Adrenal gland (tissue), 12 donors: Measurements from ENCODE around the gene RALGPS1. TPM values are rescaled to one million over a fixed set of nuclear protein-coding genes. Genes with fewer than 3 reads are reported as not detected.

Experiments used
- DNase-seq, 7 donors: peaks; one replicate each; pipeline ENCODE4 v3.0.0-alpha.2; 2019 to 2020
- H3K27ac ChIP-seq, 5 donors: fragments of 200-600 bp; sonication (generic) in 4 of 5; 1 replicate in 3 of 5; 2 replicates in 2 of 5; pipeline versions ENCODE4 v1.5.1 to v1.8.0; 2016 to 2020; ENCODE audit warnings: mild to moderate bottlenecking in 1 of 5
- H3K27me3 ChIP-seq: fragments of 200-600 bp; 2 replicates; pipeline ENCODE4 v1.8.0; 2021
- H3K36me3 ChIP-seq, 2 donors: fragments of 200-600 bp; replicated peaks in 1 of 2; 1 replicate in 1 of 2; 2 replicates in 1 of 2; pipeline versions ENCODE4 v1.5.1 to v1.8.0; 2018 to 2022
- H3K4me1 ChIP-seq, 2 donors: fragments of 200-600 bp; replicated peaks in 1 of 2; 1 replicate in 1 of 2; 2 replicates in 1 of 2; pipeline versions ENCODE4 v1.5.1 to v1.8.0; 2018 to 2021
- H3K4me3 ChIP-seq, 4 donors: fragments of 200-600 bp; sonication (generic) in 3 of 4; one replicate each; pipeline ENCODE4 v1.5.1; 2016 to 2018
- H3K9me3 ChIP-seq, 3 donors: fragments of 200-600 bp; sonication (generic) in 1 of 3; replicated peaks in 1 of 3; 1 replicate in 2 of 3; 2 replicates in 1 of 3; pipeline versions ENCODE4 v1.5.1 to v1.8.0; 2016 to 2021
- POLR2A ChIP-seq, 2 donors: fragments of 450-650 bp; IDR thresholded peaks; one replicate each; pipeline ENCODE4 v1.6.1; 2017; ENCODE audit warnings: antibody characterized with exemption in 2 of 2, mild to moderate bottlenecking in 2 of 2, moderate library complexity in 1 of 2
- WGBS, 4 donors: extraction: QIAGEN DNeasy Blood & Tissue Kit in 2 of 4; methylation state at CpG; one replicate each; pipeline versions ENCODE4 v1.1.5 to v1.1.7; 2013 to 2017; 5-methylcytosine and 5-hydroxymethylcytosine counted together
- intact Hi-C, 2 donors: fragments of 100-400 bp; cut with DNase I; formaldehyde crosslinking; loops; one replicate each; pipeline versions ENCODE4 v1.14.1 to v1.15.0; 2022 to 2023
- polyA plus RNA-seq, 3 donors: library from polyadenylated mRNA; stranded (reverse); fragments of 200-250 nt in 2 of 3; fragments of 350-450 nt in 1 of 3; fragmentation: Illumina TruSeq in 1 of 3; extraction: RNeasy Lipid Tissue Mini Kit (QIAGEN cat#74804) in 1 of 3; gene quantifications; one replicate each; pipeline ENCODE4 v1.2.3, GENCODE V29; 2013 to 2014
- total RNA-seq, 9 donors: library from RNA; depleted of rRNA in 4 of 9; stranded (reverse); fragments of >200 nt in 4 of 9; fragments of 120-200 nt in 1 of 9; fragmentation: NEBNext Ultra II Directional in 1 of 9; extraction: Animal tissue kit (Norgen Biotek cat#: 25700) in 1 of 9; gene quantifications; one replicate each; pipeline versions ENCODE4 v1.1.0 to v1.2.4, GENCODE V29; 2013 to 2023
- TF ChIP-seq, protein P1 (sequence below), 6 experiments: fragments of 450-650 bp in 4 of 6; fragments of 200-600 bp in 2 of 6; sonication (generic) in 1 of 6; IDR thresholded peaks; 1 replicate in 5 of 6; 2 replicates in 1 of 6; pipeline versions ENCODE4 v1.5.1 to v1.8.0; 2016 to 2021; ENCODE audit warnings: antibody characterized with exemption in 6 of 6, mild to moderate bottlenecking in 2 of 6, moderate library complexity in 1 of 6
- donor health status: healthy with polysubstance abuse.
- donor health status: Bipolar disorder and iron deficiency.
- donor health status: DM: yes; HTN: yes; CAD: no.
- donor health status: DM: no; HTN: no; CAD: no.
- donor health status: DM: no; HTN: no; CAD: no.
- donor health status: DM: yes; HTN: yes; CAD: no.

The RALGPS1 gene
- total and polyA plus RNA-seq, 12 donors, result 2.8 to 9.9 (median 5.1) TPM

GRCh38 chr9:127258606-127259471 lies 344.3 kb downstream of the RALGPS1 start:
- H3K27ac ChIP-seq, result peak overlapping the region in 1 of 5 donors; percentile 45
- H3K36me3 ChIP-seq, result no peaks in the 10 kb centered on the region
- H3K27me3 ChIP-seq, result no peaks in the 10 kb centered on the region
- intact Hi-C loops, result no loop called here
- peaks cover 0 to 7% of the 10 kb centered on the region in 2 donors for H3K4me1 ChIP-seq
- H3K9me3 ChIP-seq, result no peaks in the 10 kb centered on the region
- H3K4me3 ChIP-seq, result no peak overlapping the region
- WGBS, 4 donors, result 74 to 81% (median 78%) methylated on average over 7 of the region's 7 CpGs
- TF ChIP-seq, protein P1, sequence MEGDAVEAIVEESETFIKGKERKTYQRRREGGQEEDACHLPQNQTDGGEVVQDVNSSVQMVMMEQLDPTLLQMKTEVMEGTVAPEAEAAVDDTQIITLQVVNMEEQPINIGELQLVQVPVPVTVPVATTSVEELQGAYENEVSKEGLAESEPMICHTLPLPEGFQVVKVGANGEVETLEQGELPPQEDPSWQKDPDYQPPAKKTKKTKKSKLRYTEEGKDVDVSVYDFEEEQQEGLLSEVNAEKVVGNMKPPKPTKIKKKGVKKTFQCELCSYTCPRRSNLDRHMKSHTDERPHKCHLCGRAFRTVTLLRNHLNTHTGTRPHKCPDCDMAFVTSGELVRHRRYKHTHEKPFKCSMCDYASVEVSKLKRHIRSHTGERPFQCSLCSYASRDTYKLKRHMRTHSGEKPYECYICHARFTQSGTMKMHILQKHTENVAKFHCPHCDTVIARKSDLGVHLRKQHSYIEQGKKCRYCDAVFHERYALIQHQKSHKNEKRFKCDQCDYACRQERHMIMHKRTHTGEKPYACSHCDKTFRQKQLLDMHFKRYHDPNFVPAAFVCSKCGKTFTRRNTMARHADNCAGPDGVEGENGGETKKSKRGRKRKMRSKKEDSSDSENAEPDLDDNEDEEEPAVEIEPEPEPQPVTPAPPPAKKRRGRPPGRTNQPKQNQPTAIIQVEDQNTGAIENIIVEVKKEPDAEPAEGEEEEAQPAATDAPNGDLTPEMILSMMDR (IDR thresholded peaks at IDR 0.05), result no peak
- no peak for TF ChIP-seq POLR2A (IDR thresholded peaks at IDR 0.05)
- DNase-seq, result peak in 2 of 7 donors; percentile 19 to 28

- DNase-seq, result no peak
- TF ChIP-seq POLR2A (IDR thresholded peaks at IDR 0.05), result no peak
- TF ChIP-seq, protein P1 (IDR thresholded peaks at IDR 0.05), result no peak
- H3K27ac ChIP-seq, result no peak overlapping the region
- intact Hi-C loops, result no loop called here
- H3K27me3 ChIP-seq, result no peaks in the 10 kb centered on the region
- H3K9me3 ChIP-seq, result no peaks in the 10 kb centered on the region
- peaks cover 5 to 17% of the 10 kb centered on the region in 2 donors for H3K4me1 ChIP-seq
- H3K36me3 ChIP-seq, result no peaks in the 10 kb centered on the region
- no peak overlapping the region for H3K4me3 ChIP-seq
Observed at GRCh38 chr9:127262602-127263001, 348.0 kb downstream of the RALGPS1 start.

- Histone ChIP-seq H3K9me3 (no peaks in the 10 kb centered on the region), H3K27ac (no peak overlapping the region), H3K4me3 (no peak overlapping the region), H3K27me3 (no peaks in the 10 kb centered on the region), H3K4me1 (peaks cover 5 to 17% of the 10 kb centered on the region in 2 donors), H3K36me3 (no peaks in the 10 kb centered on the region)
- intact Hi-C loops, result no loop called here
- 94 to 97% (median 95%) methylated on average over 9 of the region's 9 CpGs for WGBS, 4 donors
- TF ChIP-seq, protein P1 (IDR thresholded peaks at IDR 0.05), result no peak
- no peak for TF ChIP-seq POLR2A (IDR thresholded peaks at IDR 0.05)
- no peak for DNase-seq
Observed at GRCh38 chr9:127263237-127263636, 348.7 kb downstream of the RALGPS1 start.

DNA sequence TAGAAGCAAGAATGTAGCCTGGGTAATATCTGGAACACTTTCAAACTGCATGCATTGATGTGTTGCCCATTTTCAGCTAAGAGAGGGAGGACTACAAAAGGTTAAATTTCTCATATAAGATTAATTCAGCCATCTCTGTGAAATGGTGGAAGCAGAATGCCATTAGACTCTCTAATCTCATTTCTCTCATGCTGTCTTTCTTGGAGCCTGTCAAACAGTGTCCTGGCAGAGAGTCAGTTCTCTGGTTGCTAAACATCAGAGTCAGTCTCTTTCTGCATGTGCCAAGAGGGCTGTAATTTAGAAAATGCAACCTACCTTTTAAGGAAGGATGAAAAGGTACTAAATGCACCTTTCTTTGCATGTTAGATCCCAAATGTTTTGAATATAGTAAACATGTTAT lies 349.1 kb downstream of the RALGPS1 start:
- peak in 3 of 7 donors; percentile 29 to 59 (median 42) for DNase-seq
- TF ChIP-seq, protein P1 (IDR thresholded peaks at IDR 0.05), result no peak
- no peak for TF ChIP-seq POLR2A (IDR thresholded peaks at IDR 0.05)
- Histone ChIP-seq H3K9me3 (no peaks in the 10 kb centered on the region), H3K4me3 (no peak overlapping the region), H3K27me3 (no peaks in the 10 kb centered on the region), H3K36me3 (no peaks in the 10 kb centered on the region), H3K4me1 (peaks cover 5 to 17% of the 10 kb centered on the region in 2 donors), H3K27ac (peak overlapping the region in 1 of 5 donors; percentile 34)
- intact Hi-C loops, result no loop called here
